NT2/D1 (cell line): ENCODE measurements around the gene IRAK4.

Experiments
- DNase-seq: peaks from one replicate; pipeline ENCODE4 v3.0.0-alpha.2; 2011; ENCODE audit warnings: low read depth, low spot score
- H3K27me3 ChIP-seq: 2 replicates; pipeline ENCODE4 v1.6.0; 2011; ENCODE audit warnings: mild to moderate bottlenecking; ENCODE audit not compliant: insufficient read length, insufficient read depth
- H3K36me3 ChIP-seq: 2 replicates; pipeline ENCODE4 v1.6.1; 2011; ENCODE audit warnings: mild to moderate bottlenecking, low read length, mixed read lengths; ENCODE audit not compliant: insufficient read depth, insufficient read length
- H3K4me1 ChIP-seq: 2 replicates; pipeline ENCODE4 v1.5.1; 2011; ENCODE audit not compliant: insufficient read depth, insufficient read length
- H3K4me3 ChIP-seq: 2 replicates; pipeline ENCODE4 v1.5.1; 2011; ENCODE audit warnings: low read depth; ENCODE audit not compliant: insufficient read length
- H3K9ac ChIP-seq: 2 replicates; pipeline ENCODE4 v1.6.0; 2011; ENCODE audit warnings: low read depth; ENCODE audit not compliant: insufficient read length
- H3K9me3 ChIP-seq: 2 replicates; pipeline ENCODE4 v1.5.1; 2011; ENCODE audit warnings: mild to moderate bottlenecking, low read length; ENCODE audit not compliant: insufficient read depth
- SUZ12 ChIP-seq: IDR thresholded peaks from 2 replicates; pipeline ENCODE4 v1.6.1; 2011; ENCODE audit not compliant: insufficient read length, insufficient read depth; ENCODE audit errors: extremely low read depth
- YY1 ChIP-seq: IDR thresholded peaks from 2 replicates; pipeline ENCODE4 v1.6.1; 2011; ENCODE audit not compliant: insufficient read length, insufficient read depth
- ZNF274 ChIP-seq: IDR thresholded peaks from 2 replicates; pipeline ENCODE4 v1.6.1; 2011; ENCODE audit warnings: mild to moderate bottlenecking, low read depth, low read length

Gene IRAK4

DNA sequence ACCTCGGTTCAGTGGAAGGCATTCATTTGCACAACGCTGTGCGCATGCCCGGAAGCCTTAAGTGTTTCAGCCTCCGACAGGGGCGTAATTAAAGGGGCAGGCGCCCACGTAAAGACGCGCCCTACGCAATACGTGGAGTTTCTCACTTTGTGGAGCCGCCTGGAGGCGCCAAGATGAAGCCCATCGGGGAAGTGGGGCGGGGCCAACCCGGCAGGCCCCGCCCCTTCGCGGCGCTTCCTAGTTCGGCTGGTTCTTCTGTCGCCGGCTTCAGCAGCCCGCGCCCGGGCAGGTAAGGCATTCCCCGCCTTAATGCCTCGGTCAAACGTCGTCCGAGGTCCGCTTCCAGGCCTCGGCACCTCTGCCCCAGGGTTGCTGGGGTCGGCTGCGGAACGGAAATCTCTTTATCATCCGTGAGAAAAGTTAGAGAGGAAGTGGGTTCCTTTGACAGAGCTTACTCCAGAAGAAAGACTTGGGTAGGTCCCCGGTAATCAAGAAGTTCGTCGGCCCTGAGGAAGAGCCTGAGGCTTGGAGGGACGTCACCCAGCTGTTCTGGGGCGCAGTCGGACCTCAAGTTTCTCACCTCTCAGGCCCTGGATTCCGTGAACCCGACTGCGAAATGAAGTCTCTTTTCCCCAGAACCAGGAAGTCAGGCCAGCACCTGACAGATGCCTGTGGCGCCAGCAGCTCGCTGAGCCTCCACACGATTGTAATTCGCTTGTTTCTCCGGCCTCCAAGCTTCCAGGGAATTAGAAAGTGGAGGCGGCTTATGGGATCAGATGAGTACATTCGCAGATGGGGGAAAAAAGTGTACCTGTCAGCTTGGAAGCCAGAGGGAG is at the start of gene IRAK4, which contains the start of gene PUS7L:
Gene IRAK4 (plus strand): TSS at position 224 of the 836 bp plus-strand sequence. CDS start 9,161 bp downstream, outside the sequence.
Gene PUS7L (minus strand): TSS at position 63 of the 836 bp plus-strand sequence. CDS start 3,545 bp downstream, outside the sequence.
- H3K36me3 ChIP-seq = peaks cover 14% of the 10 kb centered on the region
- TF ChIP-seq YY1 = no peak
- TF ChIP-seq SUZ12 = no peak
- no peak for TF ChIP-seq ZNF274
- no peaks in the 10 kb centered on the region; the same call in 1 of the 2 replicates for H3K9me3 ChIP-seq
- no peaks in the 10 kb centered on the region for H3K4me1 ChIP-seq
- DNase-seq = peak; percentile 95
- H3K4me3 ChIP-seq = peak within 1 kb of the TSS; percentile 70
- H3K27me3 ChIP-seq = no peaks in the 10 kb centered on the region
- peak within 1 kb of the TSS; percentile 75 for H3K9ac ChIP-seq

DNA sequence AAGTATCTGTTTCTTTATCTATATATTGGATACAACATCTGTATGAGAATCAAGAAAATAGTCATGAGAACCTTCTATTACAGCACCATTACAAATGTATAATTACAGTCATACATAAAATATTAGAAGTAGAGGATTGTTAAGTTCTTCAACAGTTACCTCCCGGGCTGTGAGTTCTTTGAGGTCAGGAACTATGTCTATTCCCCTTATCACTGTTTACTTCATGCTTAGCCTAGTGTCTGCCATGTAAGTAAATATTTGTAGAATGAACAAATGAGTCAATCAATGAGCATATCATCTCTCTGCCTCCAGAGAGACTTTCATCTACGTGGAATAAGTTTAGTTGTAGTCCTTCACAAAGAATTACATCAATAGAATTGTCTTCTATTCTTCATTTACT is 47.4 kb upstream of the IRAK4 start:
- no peaks in the 10 kb centered on the region for H3K36me3 ChIP-seq
- H3K4me3 ChIP-seq = no peak overlapping the region
- H3K4me1 ChIP-seq = no peaks in the 10 kb centered on the region
- no peak overlapping the region for H3K9ac ChIP-seq
- H3K9me3 ChIP-seq = no peaks in the 10 kb centered on the region; the same call in 1 of the 2 replicates
- no peaks in the 10 kb centered on the region for H3K27me3 ChIP-seq
- no peak for TF ChIP-seq ZNF274
- no peak for TF ChIP-seq SUZ12
- no peak for TF ChIP-seq YY1
- no peak for DNase-seq

DNA sequence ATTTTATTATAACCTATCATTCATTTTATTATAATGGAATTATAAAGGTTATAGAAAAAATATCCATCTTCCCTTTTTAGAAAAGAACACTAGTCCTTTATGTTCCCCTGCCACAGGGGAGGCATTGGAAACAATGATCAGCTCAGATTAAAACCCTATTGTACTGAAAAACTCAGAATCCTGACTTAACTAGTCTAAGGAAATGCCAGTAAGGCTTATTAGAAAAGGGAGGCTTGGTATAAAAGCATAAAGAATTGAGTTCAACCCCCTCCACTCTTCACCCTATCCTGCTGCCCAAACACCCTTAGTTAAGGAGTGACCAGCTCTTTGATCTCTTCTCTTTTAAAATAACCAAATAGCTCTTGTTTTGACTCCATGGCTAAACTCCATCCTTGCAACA is 36.1 kb upstream of the IRAK4 start:
- no peaks in the 10 kb centered on the region for H3K9me3 ChIP-seq
- no peaks in the 10 kb centered on the region for H3K4me1 ChIP-seq
- H3K27me3 ChIP-seq = no peaks in the 10 kb centered on the region
- no peak for DNase-seq
- H3K9ac ChIP-seq = no peak overlapping the region
- TF ChIP-seq ZNF274 (no peak), YY1 (no peak), SUZ12 (no peak)
- no peaks in the 10 kb centered on the region for H3K36me3 ChIP-seq
- no peak overlapping the region for H3K4me3 ChIP-seq

DNA sequence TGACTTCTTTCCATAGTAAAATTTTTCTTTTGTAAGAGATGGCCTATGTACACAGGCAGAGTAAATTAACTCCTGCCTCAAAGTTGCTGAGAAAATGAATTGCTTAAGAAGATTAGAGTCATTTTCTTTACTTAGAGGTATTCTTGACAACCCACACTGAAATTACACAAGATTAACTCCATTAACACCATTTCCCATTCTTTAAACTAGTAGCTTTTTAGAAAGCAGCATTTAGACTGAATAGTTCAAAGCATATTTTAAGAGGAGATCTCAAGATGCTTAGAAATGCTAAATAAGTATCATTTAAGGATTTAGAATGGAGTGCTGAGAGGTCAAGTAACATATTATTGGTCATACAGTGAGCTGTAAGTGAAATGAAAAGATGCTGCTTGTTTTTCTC is 35.6 kb upstream of the IRAK4 start:
- Histone ChIP-seq H3K4me3 (no peak overlapping the region), H3K36me3 (no peaks in the 10 kb centered on the region), H3K9ac (no peak overlapping the region), H3K27me3 (no peaks in the 10 kb centered on the region), H3K4me1 (no peaks in the 10 kb centered on the region), H3K9me3 (no peaks in the 10 kb centered on the region)
- no peak for DNase-seq
- TF ChIP-seq YY1 = no peak
- no peak for TF ChIP-seq ZNF274
- TF ChIP-seq SUZ12 = no peak

DNA sequence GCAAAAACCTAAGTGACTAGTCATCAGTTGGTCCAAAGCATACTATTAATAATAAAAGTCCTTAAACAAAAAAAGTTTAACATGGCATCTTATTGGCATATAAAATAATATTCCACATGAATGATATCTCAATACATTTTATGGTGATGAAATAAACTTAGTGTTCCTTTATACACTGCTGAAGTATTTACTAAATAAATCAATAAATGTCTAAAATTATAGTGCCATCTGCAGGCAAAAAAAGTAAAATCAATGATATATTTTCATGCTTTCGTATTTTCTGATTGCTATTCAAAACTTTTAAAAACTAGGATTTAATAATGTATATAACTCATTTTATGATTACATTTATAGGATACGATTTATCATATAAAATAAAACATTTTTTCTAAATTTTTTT is 30.6 kb upstream of the IRAK4 start:
- DNase-seq = no peak
- Histone ChIP-seq H3K36me3 (peaks cover 26% of the 10 kb centered on the region), H3K4me3 (no peak overlapping the region), H3K9ac (no peak overlapping the region), H3K9me3 (no peaks in the 10 kb centered on the region), H3K4me1 (no peaks in the 10 kb centered on the region), H3K27me3 (no peaks in the 10 kb centered on the region)
- TF ChIP-seq SUZ12 (no peak), ZNF274 (no peak), YY1 (no peak)

DNA sequence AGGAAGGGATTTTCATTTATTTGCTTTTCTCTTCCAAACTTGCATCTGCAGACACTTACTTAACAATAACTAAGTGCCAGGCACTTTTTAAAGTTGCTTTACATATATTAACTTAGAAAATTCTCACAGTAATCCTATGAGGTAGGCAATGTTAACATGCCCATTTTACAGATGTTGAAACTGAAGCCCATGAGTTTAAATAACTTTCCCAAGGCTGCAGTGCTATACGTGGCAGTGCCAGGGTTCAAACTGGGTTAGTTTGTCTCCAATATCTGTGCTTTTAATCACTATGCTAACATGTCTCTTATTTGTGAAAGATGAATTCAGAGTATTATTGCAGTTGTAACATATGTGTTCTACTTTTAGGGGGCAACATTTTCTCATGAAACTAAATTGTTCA is 30.1 kb upstream of the IRAK4 start:
- H3K4me3 ChIP-seq = no peak overlapping the region
- no peak for DNase-seq
- no peaks in the 10 kb centered on the region for H3K27me3 ChIP-seq
- H3K4me1 ChIP-seq = no peaks in the 10 kb centered on the region
- TF ChIP-seq YY1 (no peak), ZNF274 (no peak), SUZ12 (no peak)
- H3K9me3 ChIP-seq = no peaks in the 10 kb centered on the region
- H3K36me3 ChIP-seq = peaks cover 29% of the 10 kb centered on the region
- no peak overlapping the region for H3K9ac ChIP-seq

DNA sequence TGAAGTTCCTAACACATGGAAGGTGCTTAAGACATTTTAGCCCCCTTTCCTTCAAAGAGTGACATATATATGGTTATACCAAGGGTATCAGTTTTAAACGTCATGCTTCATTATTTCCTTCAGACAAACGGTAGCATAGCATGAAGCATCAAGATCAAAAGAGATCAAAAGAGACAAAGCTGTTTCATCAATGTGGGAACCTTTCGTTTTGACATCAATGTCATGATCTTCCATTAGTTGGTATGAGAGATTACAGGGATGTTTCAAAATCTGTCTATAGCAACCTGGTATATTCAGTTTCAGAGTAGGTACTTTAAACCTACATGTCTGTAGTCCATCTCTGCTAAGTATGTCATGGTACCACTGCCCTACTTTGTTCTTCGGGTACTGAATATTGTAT is 28.5 kb upstream of the IRAK4 start:
- H3K4me1 ChIP-seq = no peaks in the 10 kb centered on the region
- no peak for DNase-seq
- no peak overlapping the region for H3K9ac ChIP-seq
- no peak overlapping the region for H3K4me3 ChIP-seq
- H3K9me3 ChIP-seq = no peaks in the 10 kb centered on the region
- no peaks in the 10 kb centered on the region for H3K27me3 ChIP-seq
- H3K36me3 ChIP-seq = peaks cover 41% of the 10 kb centered on the region
- no peak for TF ChIP-seq YY1
- TF ChIP-seq ZNF274 = no peak
- no peak for TF ChIP-seq SUZ12
